H1 (cell line): ENCODE results near the gene GRIP1. TPM values are rescaled to one million over a fixed set of nuclear protein-coding genes. Genes with fewer than 3 reads are reported as not detected.

Experiments used
- CTCF ChIA-PET: fragments of 300-600 bp; sonication (Branson Sonifier 250); formaldehyde crosslinking; loops from one replicate; lab custom pipeline; 2021; ENCODE audit not compliant: partially characterized antibody; lab: Charles Lee
- POLR2A ChIA-PET: fragments of 300-600 bp; sonication (Branson Sonifier 250); formaldehyde crosslinking; loops from one replicate; lab custom pipeline; 2021; ENCODE audit warnings: inconsistent platforms; ENCODE audit not compliant: partially characterized antibody; lab: Charles Lee
- DNase-seq, 2 experiments: peaks; one replicate each; pipeline versions ENCODE4 v3.0.0 to v3.0.0-alpha.2; 2010 to 2022; ENCODE audit warnings: low spot score in 2 of 2, low read depth in 1 of 2, mixed read lengths in 1 of 2
- FAIRE-seq: peaks from 2 replicates; lab custom pipeline; 2011; peaks lifted over from hg19 to GRCh38; lab: Jason Lieb, UNC
- H2AFZ ChIP-seq: 2 replicates; pipeline ENCODE4 v1.8.1; 2012; ENCODE audit warnings: low read length, inconsistent platforms
- H2AK5ac ChIP-seq: 2 replicates; pipeline ENCODE4 v1.6.1; 2013; ENCODE audit warnings: low read depth, low read length
- H2BK120ac ChIP-seq: replicated peaks from 2 replicates; pipeline ENCODE3; 2013; ENCODE audit warnings: low read depth, low read length, inconsistent platforms
- H2BK12ac ChIP-seq: 2 replicates; pipeline ENCODE4 v1.6.1; 2013; ENCODE audit warnings: low read depth, low read length
- H2BK15ac ChIP-seq: 2 replicates; pipeline ENCODE4 v1.6.1; 2013; ENCODE audit warnings: low read length
- H2BK20ac ChIP-seq: 2 replicates; pipeline ENCODE4 v1.6.1; 2013; ENCODE audit warnings: low read length
- H2BK5ac ChIP-seq: 2 replicates; pipeline ENCODE4 v1.6.1; 2013; ENCODE audit warnings: low read depth, low read length
- H3K14ac ChIP-seq: 2 replicates; pipeline ENCODE4 v1.6.1; 2013; ENCODE audit warnings: inconsistent platforms; ENCODE audit not compliant: insufficient read length
- H3K18ac ChIP-seq: 2 replicates; pipeline ENCODE4 v1.6.1; 2013; ENCODE audit warnings: low read length; ENCODE audit errors: extremely low read depth
- H3K23ac ChIP-seq: 2 replicates; pipeline ENCODE4 v1.6.1; 2013; ENCODE audit warnings: inconsistent platforms; ENCODE audit not compliant: insufficient read length
- H3K23me2 ChIP-seq: 2 replicates; pipeline ENCODE4 v1.6.1; 2013; ENCODE audit warnings: low read depth, low read length
- H3K27ac ChIP-seq: 2 replicates; pipeline ENCODE4 v1.6.1; 2011; ENCODE audit warnings: low read depth, low read length, inconsistent platforms
- H3K27me3 ChIP-seq, 4 experiments: replicated peaks in 1 of 4; 1 replicate in 1 of 4; 2 replicates in 3 of 4; pipeline versions ENCODE4 v1.6.1 to v1.8.1; 2011 to 2013; ENCODE audit warnings: low read length in 3 of 4, mild to moderate bottlenecking in 3 of 4, inconsistent platforms in 2 of 4, mixed read lengths in 2 of 4, moderate library complexity in 1 of 4; ENCODE audit not compliant: control insufficient read depth in 3 of 4, insufficient read depth in 3 of 4; ENCODE audit errors: extremely low read depth in 1 of 4
- H3K36me3 ChIP-seq, 4 experiments: 2 replicates each; pipeline versions ENCODE4 v1.6.1 to v1.8.1; 2011 to 2013; ENCODE audit warnings: mild to moderate bottlenecking in 4 of 4, low read length in 3 of 4, moderate library complexity in 2 of 4, control low read depth in 1 of 4, inconsistent platforms in 1 of 4; ENCODE audit not compliant: insufficient read depth in 4 of 4, control insufficient read depth in 2 of 4
- H3K4ac ChIP-seq: replicated peaks from 2 replicates; pipeline ENCODE3; 2013; ENCODE audit warnings: low read length, low read depth, mixed read lengths, inconsistent platforms; ENCODE audit not compliant: insufficient read length
- H3K4me1 ChIP-seq, 4 experiments: replicated peaks in 1 of 4; 1 replicate in 1 of 4; 2 replicates in 3 of 4; pipeline versions ENCODE4 v1.6.1 to v1.8.1; 2011 to 2013; ENCODE audit warnings: low read length in 3 of 4, inconsistent platforms in 2 of 4, mixed read lengths in 1 of 4; ENCODE audit not compliant: insufficient read depth in 4 of 4, control insufficient read depth in 3 of 4
- H3K4me2 ChIP-seq, 2 experiments: 2 replicates each; pipeline versions ENCODE4 v1.6.1 to v1.8.1; 2011 to 2013; ENCODE audit warnings: low read depth in 2 of 2, low read length in 2 of 2, control low read depth in 1 of 2, inconsistent platforms in 1 of 2, mild to moderate bottlenecking in 1 of 2; ENCODE audit not compliant: insufficient read depth in 1 of 2
- H3K4me3 ChIP-seq, 4 experiments: fragments of 200-600, 300-600 bp in 1 of 4; sonication (generic), shearing (Covaris generic), sonication (Bioruptor Twin) in 1 of 4; 2 replicates each; pipeline versions ENCODE4 v1.5.1 to v1.8.1; 2011 to 2016; ENCODE audit warnings: low read length in 4 of 4, low read depth in 3 of 4, control low read depth in 2 of 4, inconsistent platforms in 2 of 4, mild to moderate bottlenecking in 2 of 4, mixed read lengths in 1 of 4, moderate library complexity in 1 of 4; ENCODE audit not compliant: insufficient read depth in 2 of 4; ENCODE audit errors: extremely low read depth in 1 of 4
- H3K56ac ChIP-seq: replicated peaks from 2 replicates; pipeline ENCODE3; 2013; ENCODE audit warnings: low read depth, mild to moderate bottlenecking, mixed read lengths, low read length, inconsistent platforms; ENCODE audit not compliant: insufficient read length
- H3K79me1 ChIP-seq: 2 replicates; pipeline ENCODE4 v1.6.1; 2013; ENCODE audit warnings: low read depth, low read length, control low read depth
- H3K79me2 ChIP-seq, 2 experiments: 2 replicates each; pipeline versions ENCODE4 v1.6.1 to v1.8.1; 2012 to 2013; ENCODE audit warnings: low read length in 2 of 2, mild to moderate bottlenecking in 2 of 2, inconsistent platforms in 1 of 2; ENCODE audit not compliant: insufficient read depth in 2 of 2, control insufficient read depth in 1 of 2
- H3K9ac ChIP-seq, 4 experiments: replicated peaks in 1 of 4; 1 replicate in 1 of 4; 2 replicates in 3 of 4; pipeline versions ENCODE4 v1.6.1 to v1.8.1; 2011 to 2013; ENCODE audit warnings: low read depth in 3 of 4, low read length in 3 of 4, control low read depth in 2 of 4, mild to moderate bottlenecking in 2 of 4, moderate library complexity in 2 of 4, inconsistent platforms in 1 of 4; ENCODE audit errors: extremely low read depth in 1 of 4
- H3K9me3 ChIP-seq, 2 experiments: 2 replicates each; pipeline versions ENCODE4 v1.6.1 to v1.8.1; 2012 to 2013; ENCODE audit warnings: mild to moderate bottlenecking in 2 of 2, moderate library complexity in 2 of 2, control low read depth in 1 of 2, inconsistent platforms in 1 of 2, low read depth in 1 of 2, low read length in 1 of 2, mixed read lengths in 1 of 2; ENCODE audit not compliant: insufficient read depth in 2 of 2
- H4K20me1 ChIP-seq, 2 experiments: replicated peaks in 1 of 2; 2 replicates each; pipeline versions ENCODE3 to v1.8.1; 2011 to 2013; ENCODE audit warnings: inconsistent platforms in 2 of 2, low read length in 2 of 2, mild to moderate bottlenecking in 1 of 2; ENCODE audit not compliant: insufficient read depth in 2 of 2, control insufficient read depth in 1 of 2
- H4K5ac ChIP-seq: 2 replicates; pipeline ENCODE4 v1.6.1; 2013; ENCODE audit warnings: low read length, low read depth, mixed read lengths, inconsistent platforms; ENCODE audit not compliant: insufficient read length
- H4K8ac ChIP-seq: 2 replicates; pipeline ENCODE4 v1.8.0; 2013; ENCODE audit warnings: mild to moderate bottlenecking, moderate library complexity, low read length, inconsistent platforms; ENCODE audit not compliant: insufficient read depth; ENCODE audit errors: extremely low read depth
- H4K91ac ChIP-seq: replicated peaks from 2 replicates; pipeline ENCODE3; 2013; ENCODE audit warnings: low read length, mixed read lengths, inconsistent platforms; ENCODE audit not compliant: insufficient read length
- CHD2 ChIP-seq: IDR thresholded peaks from 2 replicates; pipeline ENCODE4 v1.6.1; 2012; ENCODE audit warnings: low read length, improper control_type of control experiment
- EP300 ChIP-seq, 2 experiments: IDR thresholded peaks; 1 replicate in 1 of 2; 2 replicates in 1 of 2; pipeline ENCODE4 v1.6.1; 2011 to 2012; ENCODE audit warnings: low read depth in 2 of 2, low read length in 2 of 2, mild to moderate bottlenecking in 2 of 2, borderline replicate concordance in 1 of 2, inconsistent platforms in 1 of 2, moderate library complexity in 1 of 2
- WGBS, 2 experiments: shearing (Covaris generic) in 1 of 2; methylation state at CpG; one replicate each; pipeline versions ENCODE4 v1.1.6 to v1.1.7; 2013 to 2015; ENCODE audit warnings: low lambda C conversion rate in 2 of 2, mixed read lengths in 2 of 2, inconsistent platforms in 1 of 2, low coverage in 1 of 2, missing lambda C conversion rate in 1 of 2; ENCODE audit not compliant: insufficient replicate concordance in 2 of 2, insufficient coverage in 1 of 2, insufficient read length in 1 of 2; ENCODE audit errors: extremely low coverage in 1 of 2, missing lambda C conversion rate in 1 of 2; 5-methylcytosine and 5-hydroxymethylcytosine counted together
- polyA plus RNA-seq, 7 experiments: library from polyadenylated mRNA; depleted of rRNA in 3 of 7; stranded (reverse) in 5 of 7; unstranded in 2 of 7; fragments of >200 nt in 5 of 7; fragments of 200-250 nt in 2 of 7; gene quantifications; 1 replicate in 5 of 7; 2 replicates in 1 of 7; 4 replicates in 1 of 7; pipeline versions ENCODE4 v1.2.1 to v1.2.3, GENCODE V29; 2011 to 2013; ENCODE audit warnings: missing spikeins in 2 of 7, mixed read lengths in 2 of 7
- total RNA-seq: library from RNA; stranded (reverse); fragmentation: NEBNext Ultra II Directional; extraction: Animal tissue kit (Norgen Biotek cat#: 25700); gene quantifications from 2 replicates; pipeline ENCODE4 v1.2.1, GENCODE V29; 2021
- TF ChIP-seq, protein P1 (sequence below): IDR thresholded peaks from 2 replicates; pipeline ENCODE4 v1.6.1; 2011; ENCODE audit warnings: low read depth, mild to moderate bottlenecking, low read length; ENCODE audit not compliant: insufficient read depth

The GRIP1 gene
- total and polyA plus RNA-seq, 2 of the 8 experiments (the other 6 are each of a cell fraction or from before 2014, with no cell fraction given): 4.5 to 27.3 TPM

DNA sequence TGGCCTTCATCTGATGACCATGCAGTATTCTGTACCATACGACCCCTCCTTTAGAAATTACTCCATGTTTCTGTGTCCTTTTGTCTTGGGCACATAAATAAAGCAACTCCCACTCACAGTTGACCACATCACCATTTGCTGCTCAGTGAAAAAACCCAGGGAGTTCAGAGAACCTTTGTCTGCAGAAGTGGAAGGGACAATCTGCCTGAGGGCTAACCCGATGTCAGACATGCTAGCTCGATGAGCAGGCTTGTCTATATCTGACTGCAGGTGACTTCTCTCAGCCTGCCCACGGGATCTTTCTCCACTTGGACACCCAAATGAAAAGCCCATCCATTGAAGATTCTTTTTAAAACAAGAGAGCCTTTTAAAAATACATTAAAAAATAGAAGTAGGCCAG lies 45.7 kb upstream of the GRIP1 start:
- H2BK120ac ChIP-seq: no peak overlapping the region
- H3K79me1 ChIP-seq: no peaks in the 10 kb centered on the region
- CTCF ChIA-PET: interaction anchor here (0.6 to 1.9 kb wide), 5 partner anchors 16 to 529 kb away, joined by 3 to 6 read pairs (median 3); no protein-coding TSS in a partner anchor
- no peak overlapping the region for H2AK5ac ChIP-seq
- no peak overlapping the region for H3K14ac ChIP-seq
- no peaks in the 10 kb centered on the region for H3K79me2 ChIP-seq
- no peak for FAIRE-seq
- H3K9me3 ChIP-seq: no peaks in the 10 kb centered on the region
- no peak overlapping the region for H2BK5ac ChIP-seq
- H3K4me3 ChIP-seq: no peak overlapping the region
- H3K4me2 ChIP-seq: no peak overlapping the region
- no peak overlapping the region for H3K9ac ChIP-seq
- H4K5ac ChIP-seq: no peak overlapping the region
- H3K56ac ChIP-seq: no peak overlapping the region
- H3K4me1 ChIP-seq: peaks cover 0 to 3% (median 1%) of the 10 kb centered on the region in 4 experiments; a peak in 2 of 7 replicates
- no peak overlapping the region for H2BK15ac ChIP-seq
- no peak overlapping the region for H2AFZ ChIP-seq
- DNase-seq: no peak
- no peak overlapping the region for H2BK20ac ChIP-seq
- no peak for TF ChIP-seq CHD2
- no peak for TF ChIP-seq EP300 (IDR thresholded peaks at IDR 0.05; ENCODE audit: borderline replicate concordance in 1 of 2, low read depth in 2 of 2, low read length in 2 of 2)
- TF ChIP-seq, protein P1, sequence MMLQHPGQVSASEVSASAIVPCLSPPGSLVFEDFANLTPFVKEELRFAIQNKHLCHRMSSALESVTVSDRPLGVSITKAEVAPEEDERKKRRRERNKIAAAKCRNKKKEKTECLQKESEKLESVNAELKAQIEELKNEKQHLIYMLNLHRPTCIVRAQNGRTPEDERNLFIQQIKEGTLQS: no peak
- H4K20me1 ChIP-seq: no peaks in the 10 kb centered on the region
- H2BK12ac ChIP-seq: no peak overlapping the region
- no peak overlapping the region for H4K91ac ChIP-seq
- WGBS, 2 experiments: 82% methylated on average over 4 of the region's 4 CpGs; no CpG with 5 or more reads in 1 of the 2 experiments
- H3K27ac ChIP-seq: no peak overlapping the region
- no peaks in the 10 kb centered on the region for H3K23me2 ChIP-seq
- H3K4ac ChIP-seq: no peak overlapping the region
- no peak overlapping the region for H4K8ac ChIP-seq
- POLR2A ChIA-PET: no interaction called here
- H3K18ac ChIP-seq: no peak overlapping the region
- H3K36me3 ChIP-seq: no peaks in the 10 kb centered on the region
- H3K23ac ChIP-seq: no peak overlapping the region
- no peaks in the 10 kb centered on the region for H3K27me3 ChIP-seq
